HUES6 (cell line): ENCODE data around the gene TUBB4A.

ENCODE experiments used
- H3K27ac ChIP-seq: 2 replicates; pipeline ENCODE4 v1.7.0; 2013; ENCODE audit warnings: low read depth, mild to moderate bottlenecking, low read length, inconsistent platforms
- H3K27me3 ChIP-seq: 2 replicates; pipeline ENCODE4 v1.6.1; 2013; ENCODE audit warnings: low read length; ENCODE audit not compliant: control insufficient read depth, insufficient read depth
- H3K36me3 ChIP-seq: 2 replicates; pipeline ENCODE4 v1.6.1; 2013; ENCODE audit warnings: low read length; ENCODE audit not compliant: control insufficient read depth, insufficient read depth
- H3K4me1 ChIP-seq: 2 replicates; pipeline ENCODE4 v1.6.1; 2013; ENCODE audit warnings: low read length; ENCODE audit not compliant: control insufficient read depth, insufficient read depth
- H3K4me3 ChIP-seq: 2 replicates; pipeline ENCODE4 v1.5.1; 2013; ENCODE audit warnings: low read depth, low read length
- H3K9ac ChIP-seq: one replicate; pipeline ENCODE4 v1.6.1; 2013; ENCODE audit warnings: mild to moderate bottlenecking, low read length
- H3K9me3 ChIP-seq: 2 replicates; pipeline ENCODE4 v1.6.1; 2013; ENCODE audit warnings: low read depth, low read length; ENCODE audit not compliant: control insufficient read depth, insufficient read depth

TUBB4A gene

DNA sequence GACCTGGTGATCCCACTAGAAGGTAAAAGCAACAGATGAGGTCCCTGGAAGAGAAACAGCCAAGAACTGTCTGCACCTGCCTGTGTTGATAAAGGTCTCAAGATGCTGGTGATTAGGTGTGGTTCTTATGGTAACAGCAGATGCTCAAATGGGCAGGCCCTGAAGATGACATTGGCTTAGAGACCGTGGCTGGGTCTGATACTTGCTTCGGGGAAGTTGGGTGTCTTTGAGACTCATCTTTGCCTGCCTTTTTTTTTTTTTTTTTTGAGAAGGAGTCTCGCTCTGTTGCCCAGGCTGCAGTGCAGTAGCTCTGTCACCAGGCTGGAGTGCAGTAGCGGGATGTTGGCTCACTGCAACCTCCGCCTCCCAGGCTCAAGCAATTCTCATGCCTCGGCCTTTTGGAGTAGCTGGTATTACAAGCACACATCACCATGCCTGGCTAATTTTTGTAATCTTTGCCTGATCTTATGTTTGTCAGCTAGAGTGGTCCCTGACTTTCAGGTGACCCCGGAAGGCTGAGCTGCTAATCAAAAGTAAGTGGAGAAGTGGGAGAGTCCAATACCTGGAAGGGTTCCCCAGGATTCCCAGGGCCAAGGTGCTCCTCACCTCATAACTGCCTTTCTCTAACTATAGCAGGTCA, 50.4 kb downstream of the TUBB4A start:
- Histone ChIP-seq H3K27me3 (no peaks in the 10 kb centered on the region), H3K9ac (no peak overlapping the region), H3K4me1 (no peaks in the 10 kb centered on the region), H3K27ac (no peak overlapping the region), H3K9me3 (peaks cover 17% of the 10 kb centered on the region), H3K36me3 (peaks cover 36% of the 10 kb centered on the region), H3K4me3 (no peak overlapping the region)

DNA sequence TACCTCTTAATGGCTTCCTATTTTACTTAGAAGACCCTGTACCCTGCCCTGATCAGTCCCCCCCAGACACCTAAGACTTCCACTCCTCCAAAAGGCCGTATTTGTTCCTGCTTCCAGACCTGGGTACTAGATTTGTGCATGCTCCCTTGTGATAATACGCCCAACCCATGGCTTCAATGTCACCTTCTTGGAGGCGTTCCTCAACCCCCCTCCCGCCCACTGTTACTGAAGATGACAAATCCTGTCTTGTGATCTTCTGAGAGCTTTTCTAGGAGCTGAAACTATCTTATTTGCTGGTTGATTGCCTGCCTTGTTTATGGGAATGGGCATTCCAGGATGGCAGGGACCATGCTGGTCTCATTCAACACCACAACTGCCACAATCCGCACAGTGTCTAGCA, 51.9 kb downstream of the TUBB4A start:
- H3K9me3 ChIP-seq, result peaks cover 17% of the 10 kb centered on the region
- no peaks in the 10 kb centered on the region for H3K27me3 ChIP-seq
- H3K36me3 ChIP-seq, result peaks cover 31% of the 10 kb centered on the region
- no peak overlapping the region for H3K9ac ChIP-seq
- no peak overlapping the region for H3K4me3 ChIP-seq
- H3K27ac ChIP-seq, result no peak overlapping the region
- H3K4me1 ChIP-seq, result no peaks in the 10 kb centered on the region

DNA sequence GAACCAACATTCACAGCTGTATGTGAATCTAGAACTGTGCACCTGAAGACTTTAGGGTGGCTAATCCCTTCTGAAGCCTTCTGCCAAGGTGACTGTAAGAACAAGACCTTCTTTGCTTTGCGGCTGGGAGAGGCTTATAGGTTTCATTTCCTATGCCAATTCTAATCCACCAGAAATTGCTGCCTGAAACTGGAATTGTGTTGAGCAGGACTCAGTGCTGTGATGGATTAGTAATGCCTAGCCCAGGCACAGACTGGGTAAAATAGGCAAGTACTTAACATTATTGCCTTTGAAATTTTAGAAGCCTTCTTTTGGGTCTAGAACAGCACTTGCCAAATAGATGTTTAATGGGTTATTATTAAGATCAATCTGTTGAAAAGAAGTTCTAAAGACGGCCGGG, 54.1 kb downstream of the TUBB4A start:
- Histone ChIP-seq H3K4me3 (no peak overlapping the region), H3K9ac (no peak overlapping the region), H3K9me3 (no peaks in the 10 kb centered on the region), H3K4me1 (no peaks in the 10 kb centered on the region), H3K27me3 (no peaks in the 10 kb centered on the region), H3K36me3 (peaks cover 13% of the 10 kb centered on the region), H3K27ac (no peak overlapping the region)

DNA sequence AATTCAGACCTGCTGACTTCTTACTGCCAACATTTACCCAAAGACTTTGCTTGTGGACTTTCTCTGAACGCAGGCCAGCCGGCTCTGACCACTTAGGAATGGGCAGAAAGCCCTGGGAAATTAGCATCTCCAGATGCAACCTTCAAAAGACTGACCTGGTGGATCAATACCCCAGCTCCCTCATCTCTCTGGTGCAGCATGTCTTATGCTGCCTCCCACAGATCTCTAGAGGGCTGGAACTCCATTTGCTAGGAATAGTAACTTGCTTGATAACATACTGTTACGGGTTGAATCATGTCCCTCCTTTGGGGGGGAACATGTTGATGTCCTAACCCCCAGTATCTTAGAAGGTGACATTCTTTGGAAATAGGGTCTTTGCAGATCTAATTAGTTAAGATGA, 55.7 kb downstream of the TUBB4A start:
- no peak overlapping the region for H3K4me3 ChIP-seq
- no peaks in the 10 kb centered on the region for H3K9me3 ChIP-seq
- H3K9ac ChIP-seq, result no peak overlapping the region
- H3K4me1 ChIP-seq, result no peaks in the 10 kb centered on the region
- no peak overlapping the region for H3K27ac ChIP-seq
- H3K36me3 ChIP-seq, result peaks cover 2% of the 10 kb centered on the region
- H3K27me3 ChIP-seq, result no peaks in the 10 kb centered on the region
